Ramos (cell line): ENCODE data around the gene SPCS1.
"Not testable (repeated sequence)": the region's sequence is repeated elsewhere in the genome, so short reads cannot be mapped to it uniquely, and the experiment has no call there.

Experiments
- in situ Hi-C: fragments of 300-500 bp; cut with MboI; formaldehyde crosslinking; loops from one replicate; pipeline ENCODE4 v1.14.3; 2022; ENCODE audit warnings: low sequenced_read_pairs; ENCODE audit not compliant: unreplicated experiment

SPCS1 gene

DNA sequence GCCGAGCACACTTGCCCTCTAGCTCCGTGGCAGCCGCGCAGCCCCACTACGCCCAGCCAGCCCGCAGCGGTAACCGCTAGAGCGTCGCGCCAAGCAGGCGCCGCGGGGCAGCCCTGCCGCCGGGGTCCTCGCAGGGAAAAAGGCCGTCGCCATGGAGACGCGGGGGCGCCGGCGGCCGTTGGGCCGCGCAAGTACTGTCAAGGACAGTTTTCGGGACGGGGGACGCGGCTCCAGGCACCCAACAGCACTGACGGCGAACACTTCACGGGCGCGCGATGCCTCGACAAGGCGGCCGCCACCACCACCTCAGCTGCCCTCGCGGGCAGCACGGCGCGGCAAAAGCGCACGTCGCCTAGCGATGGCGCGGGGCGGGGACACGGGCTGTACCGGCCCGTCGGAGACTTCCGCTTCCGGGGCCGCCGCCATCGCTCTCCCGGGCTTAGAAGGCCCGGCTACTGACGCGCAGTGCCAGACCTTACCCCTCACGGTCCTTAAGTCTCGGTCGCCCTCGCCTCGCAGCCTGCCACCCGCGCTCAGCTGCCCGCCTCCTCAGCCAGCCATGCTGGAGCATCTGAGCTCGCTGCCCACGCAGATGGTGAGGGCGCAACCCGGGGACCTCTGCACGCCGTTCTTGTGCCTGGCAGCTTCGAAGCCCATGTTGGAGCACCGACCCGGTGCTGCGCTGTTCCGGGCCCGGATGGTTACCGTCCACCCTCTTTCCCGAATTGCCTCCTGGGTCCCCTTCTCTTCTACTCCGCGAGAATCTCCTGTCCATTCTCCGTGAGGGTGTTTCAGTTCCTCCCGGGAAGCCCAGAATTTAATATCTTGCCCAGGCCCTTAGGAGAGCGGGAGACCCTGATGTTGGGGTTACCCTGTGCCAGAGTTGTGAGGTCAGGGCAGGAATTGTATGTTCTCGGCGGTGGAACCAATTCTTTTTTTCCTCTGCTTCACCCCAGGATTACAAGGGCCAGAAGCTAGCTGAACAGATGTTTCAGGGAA is at the start of gene SPCS1, which contains the start of gene GLT8D1:
Gene SPCS1, plus strand, starts transcription at position 419 of the 999 bp plus-strand sequence. Its CDS starts 141 bp downstream, at position 560.
Gene GLT8D1, minus strand, starts transcription at position 104 of the 999 bp plus-strand sequence. CDS start 5,331 bp downstream, outside the sequence.
- in situ Hi-C loops: no loop called here

DNA sequence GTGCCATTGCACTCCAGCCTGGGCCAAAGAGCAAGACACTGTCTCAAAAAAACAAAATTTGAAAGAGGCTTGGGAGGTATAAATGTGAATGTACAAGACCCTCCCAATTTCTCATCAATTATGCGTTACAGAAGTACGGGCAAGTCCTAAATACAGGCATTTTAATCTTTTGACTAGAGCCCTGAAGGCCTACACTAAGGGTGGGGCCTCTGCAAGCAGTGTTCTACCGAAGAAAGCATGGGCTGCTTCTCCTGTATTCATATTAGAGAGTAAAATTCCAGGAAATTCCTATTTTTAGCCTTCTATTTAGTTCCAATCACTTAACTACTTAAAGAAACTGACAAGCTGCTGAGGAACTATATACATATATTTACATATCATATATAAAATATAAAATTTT is 45.9 kb upstream of the SPCS1 start:
- in situ Hi-C loops: no loop called here

GRCh38 chr3:52663098-52663497 is 42.8 kb upstream of the SPCS1 start:
- in situ Hi-C loops: no loop called here

- in situ Hi-C loops: no loop called here
Observed at GRCh38 chr3:52670621-52671521, 35.0 kb upstream of the SPCS1 start.

DNA sequence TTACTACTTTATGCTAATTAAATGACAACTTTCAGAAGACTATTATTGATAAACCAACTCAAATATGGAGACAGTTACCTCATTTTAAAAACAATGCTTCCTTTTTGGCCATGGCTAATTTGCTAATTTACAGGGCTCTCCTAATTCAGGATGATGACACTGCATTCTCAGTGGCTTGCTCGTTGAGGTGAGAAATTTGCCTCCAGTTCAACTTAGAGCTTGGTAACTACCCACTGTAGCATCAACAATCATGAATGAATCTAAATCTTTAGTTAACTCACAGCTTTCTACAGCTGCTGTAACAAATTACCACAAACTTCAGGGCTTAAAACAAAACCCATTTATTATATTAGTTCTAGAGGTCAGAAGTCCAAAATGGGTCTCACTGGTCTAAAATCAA is 34.2 kb upstream of the SPCS1 start:
- in situ Hi-C loops: no loop called here

DNA sequence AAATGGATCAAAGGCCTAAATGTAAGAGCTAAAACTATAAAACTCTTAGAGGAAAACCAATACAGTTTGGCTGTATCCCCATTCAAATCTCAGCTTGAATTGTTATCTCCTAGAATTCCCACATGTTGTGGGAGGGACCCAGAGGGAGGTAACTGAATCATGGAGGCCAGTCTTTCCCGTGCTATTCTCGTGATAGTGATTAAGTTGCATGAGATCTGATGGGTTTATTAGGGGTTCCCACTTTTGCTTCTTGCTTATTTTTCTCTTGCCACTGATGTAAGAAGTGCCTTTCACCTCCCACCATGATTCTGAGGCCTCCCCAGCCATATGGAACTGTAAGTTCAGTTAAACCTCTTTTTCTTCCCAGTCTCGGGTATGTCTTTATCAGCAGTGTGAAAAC is 29.7 kb upstream of the SPCS1 start:
- in situ Hi-C loops: not testable (repeated sequence)

GRCh38 chr3:52678265-52679198 is 27.4 kb upstream of the SPCS1 start:
- in situ Hi-C loops: no loop called here

DNA sequence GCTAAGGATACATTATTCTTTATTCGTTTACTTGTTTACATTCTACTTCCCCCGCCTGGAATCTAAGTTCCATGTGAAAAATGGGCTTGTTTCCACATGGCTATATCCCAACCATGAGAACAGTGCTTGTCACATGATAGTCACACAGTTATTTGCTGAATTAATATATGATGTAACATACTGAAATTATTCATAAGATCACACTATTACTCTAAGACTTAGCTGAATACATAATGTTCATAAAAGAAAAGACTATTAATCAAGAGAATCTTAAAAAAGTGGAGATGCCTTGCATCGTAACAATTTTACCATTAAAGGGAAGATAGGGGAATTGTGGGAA is 26.7 kb upstream of the SPCS1 start:
- in situ Hi-C loops: no loop called here

DNA sequence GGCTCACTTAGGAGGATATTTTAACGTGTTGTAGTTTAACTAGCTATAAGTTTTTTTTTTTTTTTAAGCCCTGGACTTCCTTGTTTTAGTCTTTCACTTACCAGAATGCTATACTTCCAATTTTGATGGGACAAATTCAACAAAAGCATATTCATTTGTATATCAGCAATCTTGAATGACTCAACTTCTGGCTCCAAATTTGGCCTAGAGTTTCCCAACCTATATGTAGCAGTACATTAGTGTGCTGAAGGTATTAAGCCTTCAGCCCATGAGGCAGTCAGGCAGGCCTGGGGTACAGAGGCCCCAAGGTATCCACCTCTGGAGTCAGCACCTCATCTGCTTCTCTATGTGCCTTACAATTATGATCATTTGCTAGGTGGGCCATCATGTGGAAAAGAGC is 26.1 kb upstream of the SPCS1 start:
- in situ Hi-C loops: no loop called here

- in situ Hi-C loops: no loop called here
Observed at GRCh38 chr3:52681596-52681995, 24.3 kb upstream of the SPCS1 start.

DNA sequence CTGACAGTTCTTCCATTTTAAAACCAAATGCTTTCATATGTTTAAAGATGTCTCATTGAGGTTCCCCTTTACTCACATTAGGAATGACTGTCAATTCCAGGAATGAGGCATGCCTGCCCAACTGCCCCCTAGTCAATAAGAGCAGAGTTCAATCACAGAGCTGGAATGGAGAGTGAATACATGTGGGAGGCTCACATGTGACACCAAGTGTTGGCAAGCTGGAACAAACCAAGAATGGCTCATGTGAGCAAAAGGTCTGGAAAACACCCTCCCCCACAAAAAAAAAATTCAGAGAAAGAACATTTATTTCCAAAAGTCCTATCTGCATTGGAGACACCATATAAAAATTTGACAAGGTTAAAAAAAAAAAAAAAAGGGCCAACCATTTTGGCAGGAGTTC is 23.9 kb upstream of the SPCS1 start:
- in situ Hi-C loops: no loop called here

DNA sequence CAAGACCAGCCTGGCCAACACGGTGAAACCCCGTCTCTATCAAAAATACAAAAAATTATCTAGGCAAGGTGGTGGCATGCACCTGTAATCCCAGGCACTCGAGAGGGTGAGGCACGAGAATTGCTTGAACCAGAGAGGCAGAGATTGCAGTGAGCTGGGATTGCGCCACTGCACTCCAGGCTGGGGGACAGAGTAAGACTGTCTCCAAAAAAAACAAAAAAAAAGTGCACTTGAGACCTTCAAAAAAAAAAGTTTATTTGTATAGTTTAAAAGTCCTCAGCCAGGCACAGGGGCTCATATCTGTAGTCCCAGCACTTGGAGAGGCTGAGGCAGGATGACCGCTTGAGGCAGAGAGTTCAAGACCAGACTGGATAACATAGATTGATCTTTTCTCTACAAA is 22.3 kb upstream of the SPCS1 start:
- in situ Hi-C loops: no loop called here

DNA sequence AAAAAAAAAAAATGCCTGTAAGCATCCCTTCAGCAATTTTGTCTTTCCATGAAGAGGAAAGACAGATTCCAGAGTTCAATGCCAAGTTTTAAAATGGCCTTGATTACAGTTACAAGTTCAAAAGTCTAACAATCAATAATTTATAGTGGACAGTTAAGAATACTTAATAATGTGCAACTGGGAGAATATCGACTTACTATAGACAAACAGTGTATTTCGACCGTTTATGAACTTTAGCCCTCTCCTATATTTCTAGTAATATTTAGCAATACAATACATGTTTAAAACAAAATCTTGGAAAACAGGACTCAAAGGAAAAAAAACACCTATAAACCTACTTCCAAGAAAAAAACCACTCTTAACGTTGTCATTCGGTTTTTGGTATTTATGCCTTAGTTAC is 21.7 kb upstream of the SPCS1 start:
- in situ Hi-C loops: no loop called here

DNA sequence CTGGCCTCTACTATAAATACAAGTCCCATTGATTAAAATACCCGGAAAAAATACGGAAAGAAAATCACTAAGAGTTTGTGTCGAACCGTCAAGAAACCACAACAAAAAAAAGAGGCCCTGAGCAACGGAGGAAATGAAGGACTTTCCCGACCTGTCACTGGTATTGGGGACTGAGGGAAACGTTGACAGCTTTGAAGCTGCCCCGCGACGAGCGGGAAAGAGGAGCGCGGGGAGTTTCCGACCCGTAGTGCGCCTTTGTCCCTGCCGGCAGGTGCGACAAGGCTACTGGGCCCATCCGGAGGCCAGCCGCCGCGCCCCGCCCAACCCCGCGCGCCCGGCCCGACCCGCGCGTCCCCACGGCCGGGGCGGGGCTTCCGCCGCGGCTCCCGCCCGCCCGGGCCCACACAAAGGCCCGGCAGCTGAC is 20.6 kb upstream of the SPCS1 start:
- in situ Hi-C loops: no loop called here

- in situ Hi-C loops: no loop called here
Observed at GRCh38 chr3:52685709-52686691, 19.9 kb upstream of the SPCS1 start, which contains the start of the genes GNL3 and PBRM1. TSS of gene GNL3 (plus strand) at chr3:52686032. CDS start at chr3:52686093, 61 bp downstream. TSS of gene PBRM1 (minus strand) at chr3:52685913.

GRCh38 chr3:52688266-52688665 is 17.6 kb upstream of the SPCS1 start:
- in situ Hi-C loops: no loop called here

DNA sequence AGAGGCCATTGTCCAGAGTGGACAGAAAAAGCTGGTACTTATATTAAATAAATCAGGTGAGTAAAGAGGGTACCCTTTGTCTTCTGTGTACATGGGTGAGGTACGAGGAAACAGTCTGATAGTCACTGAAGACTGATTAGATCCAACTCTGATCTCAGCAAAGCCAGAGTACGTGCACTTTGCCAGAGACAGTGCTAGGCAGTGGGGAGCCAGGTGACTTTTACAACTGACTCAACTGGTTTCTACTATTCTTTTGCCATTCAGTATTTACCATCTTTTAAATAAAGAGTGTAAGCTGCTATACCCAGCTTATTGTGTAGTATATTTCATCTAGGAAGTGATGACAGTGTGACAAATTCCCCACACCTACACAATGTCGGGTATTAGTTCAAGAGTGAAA is 16.8 kb upstream of the SPCS1 start:
- in situ Hi-C loops: no loop called here

GRCh38 chr3:52690560-52690959 is 15.3 kb upstream of the SPCS1 start:
- in situ Hi-C loops: no loop called here
